GM18526 (cell line): ENCODE data around the gene CSNK2B.
A peak's percentile ranks its signal among the peaks of the same experiment; 100 is the strongest.

Experiments
- POLR2A ChIP-seq: IDR thresholded peaks from 3 replicates; pipeline ENCODE4 v1.6.1; 2011; ENCODE audit not compliant: insufficient read length; ENCODE audit errors: extremely low read depth

CSNK2B gene

GRCh38 chr6:31652925-31653724 is 12.8 kb upstream of the CSNK2B start:
- TF ChIP-seq POLR2A: peak; percentile 19

- TF ChIP-seq POLR2A: no peak
These were observed 11.1 kb upstream of the CSNK2B start for GRCh38 chr6:31654574-31655348.

GRCh38 chr6:31655349-31656237 is 10.3 kb upstream of the CSNK2B start, which contains the start of gene APOM:
Gene APOM, plus strand, starts transcription at chr6:31655894. Its CDS starts 73 bp downstream, at chr6:31655967.
- TF ChIP-seq POLR2A: no peak

GRCh38 chr6:31657406-31658157 is 8.3 kb upstream of the CSNK2B start:
- TF ChIP-seq POLR2A: no peak

GRCh38 chr6:31658158-31658688 is 7.7 kb upstream of the CSNK2B start:
- TF ChIP-seq POLR2A: no peak

GRCh38 chr6:31658983-31659648 is 6.8 kb upstream of the CSNK2B start:
- no peak for TF ChIP-seq POLR2A

- no peak for TF ChIP-seq POLR2A
These were observed 6.1 kb upstream of the CSNK2B start for GRCh38 chr6:31659649-31660380.

GRCh38 chr6:31660381-31661261 is 5.3 kb upstream of the CSNK2B start, which contains the start of gene C6orf47:
Gene C6orf47, minus strand, starts transcription at chr6:31660778. Its CDS starts 831 bp downstream, at chr6:31659947.
- peak; percentile 89 for TF ChIP-seq POLR2A

- no peak for TF ChIP-seq POLR2A
These were observed 4.4 kb upstream of the CSNK2B start for GRCh38 chr6:31661262-31662123.

GRCh38 chr6:31662124-31662723 is 3.7 kb upstream of the CSNK2B start:
- TF ChIP-seq POLR2A: no peak
